Astrocyte of the cerebellum (primary cell): ENCODE data around the gene ARHGAP12.

Experiments
- DNase-seq: peaks from one replicate; pipeline ENCODE4 v3.0.0-alpha.2; 2011; ENCODE audit warnings: low read depth
- H3K4me3 ChIP-seq: 2 replicates; pipeline ENCODE4 v1.5.1; 2011; ENCODE audit warnings: mild to moderate bottlenecking, low read depth, low read length, moderate library complexity
- CTCF ChIP-seq: IDR thresholded peaks from 2 replicates; pipeline ENCODE4 v1.5.1; 2012; ENCODE audit warnings: low read length, low read depth, moderate library complexity, mild to moderate bottlenecking; ENCODE audit errors: missing control alignments
- in situ Hi-C: cut with HindIII; loops from 2 replicates; pipeline ENCODE4 v1.10.0; 2017; ENCODE audit warnings: low sequenced_read_pairs

The ARHGAP12 gene

GRCh38 chr10:31864834-31865518 lies 63.7 kb downstream of the ARHGAP12 start:
- in situ Hi-C loops, result loop anchor here (5.0 kb wide), 1 partner anchor 97 kb away; no protein-coding TSS in a partner anchor
- DNase-seq, result peak; percentile 9
- TF ChIP-seq CTCF, result no peak
- H3K4me3 ChIP-seq, result no peak overlapping the region

GRCh38 chr10:31855033-31855432 lies 73.6 kb downstream of the ARHGAP12 start:
- no peak for DNase-seq
- no peak for TF ChIP-seq CTCF
- in situ Hi-C loops, result no loop called here
- H3K4me3 ChIP-seq, result no peak overlapping the region

GRCh38 chr10:31853629-31854028 lies 75.0 kb downstream of the ARHGAP12 start:
- no peak for DNase-seq
- TF ChIP-seq CTCF, result no peak
- in situ Hi-C loops, result no loop called here

GRCh38 chr10:31851216-31851615 lies 77.4 kb downstream of the ARHGAP12 start:
- no peak for DNase-seq
- in situ Hi-C loops, result no loop called here
- H3K4me3 ChIP-seq, result no peak overlapping the region

More at GRCh38 chr10:31853629-31854028, 75.0 kb downstream of the ARHGAP12 start:
- H3K4me3 ChIP-seq, result no peak overlapping the region

GRCh38 chr10:31847515-31847914 lies 81.1 kb downstream of the ARHGAP12 start:
- H3K4me3 ChIP-seq, result no peak overlapping the region
- no peak for DNase-seq
- in situ Hi-C loops, result no loop called here
- no peak for TF ChIP-seq CTCF

More at GRCh38 chr10:31851216-31851615, 77.4 kb downstream of the ARHGAP12 start:
- TF ChIP-seq CTCF, result no peak

GRCh38 chr10:31838709-31839108 lies 89.9 kb downstream of the ARHGAP12 start:
- no peak overlapping the region for H3K4me3 ChIP-seq
- in situ Hi-C loops, result no loop called here
- no peak for DNase-seq
- no peak for TF ChIP-seq CTCF
